ENCODE data around the gene MKRN1. TPM values are rescaled to one million over a fixed set of nuclear protein-coding genes. Genes with fewer than 3 reads are reported as not detected.
"Not testable (repeated sequence)": the region's sequence is repeated elsewhere in the genome, so short reads cannot be mapped to it uniquely, and the experiment has no call there.

MKRN1 gene, protein sequence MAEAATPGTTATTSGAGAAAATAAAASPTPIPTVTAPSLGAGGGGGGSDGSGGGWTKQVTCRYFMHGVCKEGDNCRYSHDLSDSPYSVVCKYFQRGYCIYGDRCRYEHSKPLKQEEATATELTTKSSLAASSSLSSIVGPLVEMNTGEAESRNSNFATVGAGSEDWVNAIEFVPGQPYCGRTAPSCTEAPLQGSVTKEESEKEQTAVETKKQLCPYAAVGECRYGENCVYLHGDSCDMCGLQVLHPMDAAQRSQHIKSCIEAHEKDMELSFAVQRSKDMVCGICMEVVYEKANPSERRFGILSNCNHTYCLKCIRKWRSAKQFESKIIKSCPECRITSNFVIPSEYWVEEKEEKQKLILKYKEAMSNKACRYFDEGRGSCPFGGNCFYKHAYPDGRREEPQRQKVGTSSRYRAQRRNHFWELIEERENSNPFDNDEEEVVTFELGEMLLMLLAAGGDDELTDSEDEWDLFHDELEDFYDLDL
- 123 and 138 TPM in 2 replicates for total RNA-seq (2014; rRNA removed; shearing (Covaris generic))
- 95.2 and 114 TPM in 2 replicates for polyA plus RNA-seq (2015; cell fraction: cytosol; rRNA removed)
- 107 and 111 TPM in 2 replicates for polyA plus RNA-seq (2015; cell fraction: nucleus; rRNA removed)

DNA sequence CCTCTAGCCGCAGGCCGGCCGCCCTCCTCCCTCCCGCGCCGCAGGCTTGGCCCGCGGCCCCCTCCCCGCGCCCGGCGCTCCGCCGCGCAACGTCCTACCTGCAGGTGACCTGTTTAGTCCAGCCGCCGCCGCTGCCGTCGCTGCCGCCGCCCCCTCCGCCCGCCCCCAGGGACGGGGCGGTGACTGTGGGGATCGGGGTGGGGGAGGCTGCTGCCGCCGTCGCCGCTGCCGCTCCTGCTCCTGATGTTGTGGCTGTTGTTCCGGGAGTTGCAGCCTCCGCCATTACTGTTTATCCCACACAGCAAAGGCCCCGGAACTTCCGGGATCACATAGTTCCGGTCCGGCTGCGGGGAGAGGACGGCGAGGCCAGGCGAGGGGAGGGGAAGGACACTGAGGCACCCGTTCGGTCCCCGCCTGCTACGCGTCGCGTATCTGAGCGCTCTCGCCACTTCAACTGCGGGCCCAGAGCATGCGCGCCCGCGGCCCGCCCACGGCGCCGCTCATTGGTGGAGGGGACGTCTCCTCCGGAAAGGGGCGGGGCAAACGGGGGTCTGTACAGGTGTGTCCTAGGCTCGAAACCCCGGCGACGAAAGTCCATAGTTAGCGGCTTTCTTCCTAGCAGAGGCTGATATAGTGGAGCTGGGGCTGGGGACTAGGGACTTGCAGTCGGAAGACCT lies at the start of gene MKRN1:
Gene MKRN1 (minus strand): TSS at position 444 of the 677 bp plus-strand sequence. CDS start 161 bp downstream, at position 283.
- peak; percentile 97 for DNase-seq (ENCODE audit: low read depth, low spot score)
- in situ Hi-C loops (cut with HindIII; ENCODE audit: low pct_unique_long_range_greater_than_20kb, low sequenced_read_pairs) = no loop called here

DNA sequence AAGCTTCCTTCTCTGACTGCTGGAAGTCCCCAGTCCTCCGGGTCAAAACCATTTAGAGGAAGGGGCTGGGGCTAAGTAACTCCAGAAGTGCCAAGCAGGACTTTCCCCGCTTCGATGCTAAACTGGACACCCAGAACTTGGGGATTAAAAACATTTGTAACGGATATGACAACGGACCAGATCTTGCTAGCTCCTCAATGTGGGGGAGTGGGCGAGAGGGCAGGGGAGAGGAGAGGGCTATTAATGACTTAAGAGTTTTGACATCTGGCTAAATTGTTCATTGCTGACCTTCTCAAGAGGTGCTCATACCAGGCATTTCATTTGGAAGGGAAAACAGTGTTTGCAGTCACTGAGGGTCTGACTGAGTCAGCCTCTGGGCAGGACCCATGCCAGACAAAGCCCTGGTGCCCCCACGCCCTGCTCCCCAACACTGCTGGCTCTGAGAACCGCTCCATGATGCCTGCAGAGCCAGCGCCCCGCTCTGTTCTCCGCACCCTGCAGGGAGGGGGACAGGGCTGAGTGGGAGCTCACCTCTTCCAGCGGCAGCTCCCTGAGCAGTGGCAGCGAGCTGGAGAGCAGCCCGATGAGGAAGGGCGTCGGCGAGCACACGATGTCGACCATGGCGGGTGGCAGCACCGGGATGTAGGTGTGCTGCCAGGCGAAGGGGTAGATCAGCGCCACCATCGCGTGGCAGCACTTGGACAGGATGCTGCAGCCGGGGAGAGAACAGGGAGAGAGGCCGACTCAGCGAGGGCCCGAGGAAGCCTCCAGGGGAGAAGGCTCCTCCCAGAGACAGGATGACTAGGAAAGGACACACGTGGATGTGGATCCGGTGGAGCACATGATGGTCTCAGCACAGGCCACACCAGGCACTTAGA lies 47.7 kb upstream of the MKRN1 start:
- DNase-seq (ENCODE audit: low read depth, low spot score) = peak; percentile 42
- in situ Hi-C loops (cut with HindIII; ENCODE audit: low pct_unique_long_range_greater_than_20kb, low sequenced_read_pairs) = no loop called here

DNA sequence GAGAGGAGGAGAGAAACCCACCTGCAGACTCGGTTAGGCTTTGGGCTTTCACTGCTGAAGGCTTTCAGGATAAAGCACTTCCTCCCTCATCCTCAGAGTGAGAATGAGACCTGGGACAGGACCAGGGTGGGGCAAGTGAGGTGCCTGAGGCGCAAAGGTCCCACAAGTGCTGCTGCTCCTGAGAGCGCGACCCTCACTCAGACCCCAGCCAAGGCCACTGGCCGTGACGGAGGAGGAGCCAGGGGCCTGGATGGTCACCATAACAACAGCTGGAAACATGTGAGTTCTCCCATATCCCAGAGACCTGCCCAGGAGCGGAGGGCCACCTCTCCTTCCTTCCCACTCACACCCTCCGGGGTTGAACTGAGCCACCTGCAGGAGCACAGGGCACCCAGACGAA lies 46.9 kb upstream of the MKRN1 start:
- in situ Hi-C loops (cut with HindIII; ENCODE audit: low pct_unique_long_range_greater_than_20kb, low sequenced_read_pairs) = no loop called here
- no peak for DNase-seq (ENCODE audit: low read depth, low spot score)

DNA sequence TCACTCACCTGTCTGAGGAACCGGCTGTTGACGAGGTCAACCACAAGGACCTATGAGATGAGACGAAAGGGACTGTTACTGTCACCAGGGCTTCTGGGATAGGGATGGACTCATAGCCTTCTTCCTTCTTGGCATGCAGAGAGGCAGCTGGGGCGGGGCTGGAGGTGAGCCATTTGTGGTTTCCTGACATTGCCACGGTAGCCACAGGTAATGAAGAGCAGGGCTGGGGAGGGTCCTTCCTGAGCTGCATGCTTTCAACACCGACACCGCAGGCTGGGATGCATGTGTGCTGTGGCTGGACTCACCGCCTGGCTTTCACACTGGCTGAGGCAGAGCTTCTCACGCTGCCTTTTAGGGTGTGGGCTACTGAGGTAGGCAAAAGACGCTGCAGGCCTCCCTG lies 46.4 kb upstream of the MKRN1 start:
- in situ Hi-C loops (cut with HindIII; ENCODE audit: low pct_unique_long_range_greater_than_20kb, low sequenced_read_pairs) = no loop called here
- no peak for DNase-seq (ENCODE audit: low read depth, low spot score)

DNA sequence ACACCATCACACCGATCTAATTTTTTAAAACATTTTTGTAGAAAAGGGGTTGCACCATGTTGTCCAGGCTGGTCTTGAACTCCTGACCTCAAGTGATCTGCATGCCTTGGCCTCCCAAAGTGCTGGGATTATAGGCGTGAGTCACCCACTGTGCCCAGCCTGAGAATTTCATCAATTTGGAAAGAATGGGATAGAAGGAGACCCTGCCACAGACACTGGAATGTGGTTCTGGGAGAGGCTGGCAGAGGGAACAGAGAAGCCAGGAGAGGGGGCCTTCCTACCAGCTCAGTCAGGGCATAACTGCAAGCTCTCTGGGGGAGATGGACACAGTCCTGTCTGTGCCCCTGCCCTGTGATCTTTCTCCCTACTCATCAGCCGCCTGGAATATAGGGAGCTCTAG lies 42.1 kb upstream of the MKRN1 start:
- no peak for DNase-seq (ENCODE audit: low read depth, low spot score)

DNA sequence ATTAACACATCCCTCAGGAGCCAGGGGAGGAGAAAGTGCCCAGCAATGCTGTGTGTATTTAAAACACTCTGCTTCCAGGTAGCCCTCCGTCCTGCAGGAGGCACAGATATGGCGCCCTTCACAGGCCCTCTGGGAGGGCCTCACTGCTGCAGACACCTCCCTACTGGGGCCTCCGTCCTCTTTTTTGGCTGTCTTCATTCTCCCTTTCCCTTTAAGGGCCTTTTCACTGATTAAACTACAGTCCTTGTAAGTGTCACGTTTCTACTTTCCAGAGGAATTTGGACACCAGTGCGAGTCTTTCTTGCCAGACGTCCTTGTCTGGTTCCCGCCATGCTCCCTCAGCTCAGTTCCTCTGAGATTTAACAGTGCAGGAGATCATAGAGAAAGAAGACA lies 39.7 kb upstream of the MKRN1 start:
- no peak for DNase-seq (ENCODE audit: low read depth, low spot score)
- in situ Hi-C loops (cut with HindIII; ENCODE audit: low pct_unique_long_range_greater_than_20kb, low sequenced_read_pairs) = no loop called here

More for the DNA sequence above, 42.1 kb upstream of the MKRN1 start:
- in situ Hi-C loops (cut with HindIII; ENCODE audit: low pct_unique_long_range_greater_than_20kb, low sequenced_read_pairs) = no loop called here

DNA sequence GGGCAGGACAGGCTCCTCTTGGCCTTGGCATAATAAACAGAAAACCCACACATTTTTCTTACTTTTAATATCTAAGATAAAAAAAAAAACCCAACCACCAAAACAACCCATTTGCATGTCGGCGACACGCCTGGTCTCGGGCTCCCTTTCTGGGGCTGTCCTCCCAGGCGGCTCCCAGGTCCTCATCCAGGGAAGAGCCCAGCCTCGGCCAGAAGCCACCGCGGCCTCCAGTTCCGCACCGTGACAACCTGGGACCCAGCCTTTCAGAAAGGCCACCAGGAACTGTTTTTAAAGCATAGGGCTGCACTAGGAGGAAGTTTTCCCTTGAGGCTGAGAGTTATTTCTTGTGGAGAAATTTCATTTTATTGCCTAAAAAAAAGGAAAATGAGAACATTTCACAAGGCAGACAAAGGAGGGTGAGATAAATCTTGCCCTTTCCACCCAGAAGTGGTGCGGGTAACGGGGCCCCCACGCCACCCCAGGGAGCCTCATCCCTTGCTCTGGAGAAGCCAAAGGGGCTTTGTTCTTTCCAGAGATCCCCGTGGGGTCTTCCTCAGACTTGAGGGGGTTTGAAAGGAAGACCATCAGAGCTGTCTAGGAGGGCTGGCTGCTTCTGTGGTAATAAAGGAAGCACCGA lies 39.2 kb upstream of the MKRN1 start:
- no peak for DNase-seq (ENCODE audit: low read depth, low spot score)

DNA sequence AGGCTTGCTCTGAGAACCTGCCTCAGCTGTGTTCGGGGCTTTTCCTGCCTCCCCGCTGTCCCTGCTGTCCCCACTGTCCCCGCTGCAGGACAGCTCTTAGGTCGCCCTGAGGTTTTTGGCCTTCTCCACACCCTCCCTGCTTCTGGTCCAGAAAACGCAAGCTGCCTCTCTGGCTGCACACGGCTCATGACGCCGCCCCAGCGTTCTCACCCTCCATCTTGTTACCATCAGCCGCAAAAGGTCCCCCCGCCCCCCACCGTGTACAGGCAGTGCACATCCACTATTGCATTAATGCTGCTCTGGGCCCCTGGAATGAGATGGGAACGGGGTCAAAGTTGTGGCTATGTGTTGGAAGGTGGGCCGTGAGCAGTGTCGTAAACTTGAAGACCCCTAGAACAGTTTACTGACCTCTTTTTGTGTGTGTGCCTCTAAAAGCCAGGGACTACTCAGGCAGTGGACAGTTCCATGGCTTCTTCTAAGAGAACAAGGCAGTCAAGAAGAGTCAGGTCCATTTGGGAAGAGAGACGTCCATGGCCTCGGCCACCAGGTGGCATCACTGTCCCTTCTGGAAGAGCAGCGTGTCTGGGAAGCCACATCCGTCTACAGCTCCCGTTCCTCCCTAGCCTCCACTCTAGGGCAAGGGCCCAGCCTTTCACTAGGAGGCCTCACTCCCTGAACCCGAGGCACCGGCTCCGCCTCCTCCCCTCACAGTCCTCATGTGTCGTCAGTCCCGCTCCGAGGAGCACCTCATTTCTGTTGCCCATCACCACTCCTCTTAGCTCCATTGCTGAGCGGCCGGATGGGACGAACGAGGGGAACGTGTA lies 38.5 kb upstream of the MKRN1 start:
- in situ Hi-C loops (cut with HindIII; ENCODE audit: low pct_unique_long_range_greater_than_20kb, low sequenced_read_pairs) = no loop called here
- DNase-seq (ENCODE audit: low read depth, low spot score) = peak; percentile 97

More for the DNA sequence above, 39.2 kb upstream of the MKRN1 start:
- in situ Hi-C loops (cut with HindIII; ENCODE audit: low pct_unique_long_range_greater_than_20kb, low sequenced_read_pairs) = no loop called here

DNA sequence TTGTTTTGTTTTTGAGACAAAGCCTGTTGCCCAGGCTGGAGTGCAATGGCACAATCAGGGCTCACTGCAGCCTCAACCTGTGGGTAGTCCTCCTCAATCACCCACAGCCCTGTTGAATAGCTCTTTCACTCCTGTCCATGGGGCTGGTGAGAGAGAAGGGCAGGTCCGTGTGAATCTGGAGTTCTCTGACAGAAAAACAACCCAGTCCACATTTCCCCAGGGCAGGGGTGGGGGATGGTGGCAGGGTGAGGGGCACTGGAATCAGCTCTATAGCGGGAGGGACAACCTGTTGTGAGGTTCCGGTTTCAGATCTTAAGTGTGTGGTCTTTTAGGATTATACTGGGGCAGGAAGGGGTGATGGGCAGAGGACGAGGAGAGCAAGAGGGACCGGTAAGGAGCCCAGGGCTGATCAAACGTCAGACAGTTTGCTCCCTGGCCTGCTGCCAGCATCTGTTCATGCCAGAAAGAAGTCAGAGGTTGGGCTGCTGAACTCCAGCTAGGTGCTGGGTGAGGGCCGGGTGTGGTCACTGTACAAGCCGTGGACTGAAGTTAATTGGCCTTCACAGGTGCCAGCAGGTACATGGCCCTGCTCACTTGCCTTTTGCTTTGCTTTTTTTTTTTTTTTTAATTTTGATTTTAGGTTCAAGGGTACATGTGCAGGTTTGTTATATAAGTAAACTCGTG lies 33.2 kb upstream of the MKRN1 start:
- DNase-seq (ENCODE audit: low read depth, low spot score) = peak; percentile 60
- in situ Hi-C loops (cut with HindIII; ENCODE audit: low pct_unique_long_range_greater_than_20kb, low sequenced_read_pairs) = no loop called here

DNA sequence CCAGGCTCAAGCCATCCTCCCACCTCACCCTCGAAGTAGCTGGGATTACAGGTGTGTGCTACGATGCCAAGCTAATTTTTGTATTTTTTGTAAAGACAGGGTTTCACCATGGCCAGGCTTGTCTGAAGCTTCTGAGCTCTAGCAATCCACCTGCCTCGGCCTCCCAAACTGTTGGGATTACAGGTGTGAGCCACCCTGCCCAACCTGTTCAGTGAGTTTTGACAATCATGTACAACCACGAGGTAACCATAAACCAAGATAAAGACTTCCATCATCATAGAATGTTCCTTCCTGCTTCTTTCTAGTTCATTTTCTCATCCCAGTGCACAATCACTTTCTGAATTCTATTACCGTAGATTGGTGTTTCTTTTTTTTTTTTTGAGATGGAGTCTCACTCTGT lies 30.5 kb upstream of the MKRN1 start:
- no peak for DNase-seq (ENCODE audit: low read depth, low spot score)
- in situ Hi-C loops (cut with HindIII; ENCODE audit: low pct_unique_long_range_greater_than_20kb, low sequenced_read_pairs) = no loop called here

DNA sequence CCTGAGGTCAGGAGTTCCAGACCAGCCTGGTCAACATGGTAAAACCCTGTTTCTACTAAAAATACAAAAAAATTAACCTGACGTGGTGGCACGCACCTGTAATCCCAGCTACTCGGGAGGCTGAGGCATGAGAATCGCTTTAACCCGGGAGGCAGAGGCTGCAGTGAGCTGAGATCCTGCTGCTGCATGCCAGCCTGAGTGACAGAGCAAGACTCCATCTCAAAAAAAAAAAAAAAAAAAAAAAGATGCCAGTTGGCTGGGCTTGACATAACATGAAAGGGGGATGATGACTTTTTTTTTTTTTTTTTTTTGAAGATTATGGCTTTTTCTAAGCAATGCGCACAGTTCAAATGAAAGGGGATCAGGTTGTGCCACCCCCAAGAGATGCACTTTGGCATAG lies 28.3 kb upstream of the MKRN1 start:
- in situ Hi-C loops (cut with HindIII; ENCODE audit: low pct_unique_long_range_greater_than_20kb, low sequenced_read_pairs) = not testable (repeated sequence)

DNA sequence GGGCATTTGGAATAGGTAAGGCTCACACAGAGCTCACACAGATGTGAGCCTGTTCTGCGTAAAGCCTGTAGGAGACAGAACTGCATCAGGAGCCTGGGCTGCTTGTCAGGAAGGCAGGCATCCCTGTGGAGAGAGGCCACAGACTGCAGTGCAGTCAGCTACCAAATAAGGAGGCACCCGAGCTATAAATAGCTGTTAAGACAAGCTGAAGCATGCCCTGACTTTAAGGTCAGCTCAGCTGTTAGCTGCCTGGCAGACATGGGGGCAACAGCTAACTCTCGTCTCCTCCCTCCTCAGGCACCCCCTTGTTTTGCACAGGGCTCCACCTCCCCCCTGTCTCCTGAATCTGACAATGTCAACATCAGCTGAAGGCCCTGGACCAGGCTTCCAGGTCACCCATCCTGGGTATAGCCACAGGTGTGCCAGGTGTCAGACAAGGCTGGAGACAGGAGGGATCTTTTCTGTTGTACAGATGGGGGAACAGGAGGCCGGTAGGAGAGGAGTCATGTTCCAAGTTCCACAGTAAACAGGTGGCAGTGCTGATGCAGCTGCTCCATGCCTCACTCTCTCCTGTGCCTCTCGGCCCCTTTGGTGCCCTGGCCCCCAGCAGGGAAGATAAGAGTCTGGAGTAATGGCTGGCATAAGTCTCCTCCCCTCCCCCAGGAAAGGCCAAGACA lies 27.6 kb upstream of the MKRN1 start:
- peak; percentile 28 for DNase-seq (ENCODE audit: low read depth, low spot score)
- in situ Hi-C loops (cut with HindIII; ENCODE audit: low pct_unique_long_range_greater_than_20kb, low sequenced_read_pairs) = no loop called here

More for the DNA sequence above, 28.3 kb upstream of the MKRN1 start:
- not testable (repeated sequence) for DNase-seq (ENCODE audit: low read depth, low spot score)

DNA sequence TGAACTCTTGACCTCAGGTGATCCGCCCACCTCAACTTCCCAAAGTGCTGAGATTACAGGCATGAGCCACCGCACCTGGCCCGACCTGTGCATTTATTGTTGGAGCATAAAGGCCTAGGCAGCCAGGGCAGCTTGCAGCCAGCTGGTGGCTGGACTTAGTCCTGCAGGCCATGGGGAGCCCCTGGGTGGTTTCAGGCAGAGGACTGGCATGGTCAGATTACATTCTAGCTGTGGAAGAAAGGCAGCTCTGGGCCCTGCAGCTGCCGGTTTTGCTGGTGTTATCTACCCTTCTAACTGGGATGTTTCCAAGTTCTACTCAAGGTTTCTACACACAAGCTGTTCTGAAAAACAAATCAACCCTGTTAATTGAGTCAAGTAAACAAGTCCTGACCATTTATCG lies 22.7 kb upstream of the MKRN1 start:
- no peak for DNase-seq (ENCODE audit: low read depth, low spot score)
- in situ Hi-C loops (cut with HindIII; ENCODE audit: low pct_unique_long_range_greater_than_20kb, low sequenced_read_pairs) = no loop called here

DNA sequence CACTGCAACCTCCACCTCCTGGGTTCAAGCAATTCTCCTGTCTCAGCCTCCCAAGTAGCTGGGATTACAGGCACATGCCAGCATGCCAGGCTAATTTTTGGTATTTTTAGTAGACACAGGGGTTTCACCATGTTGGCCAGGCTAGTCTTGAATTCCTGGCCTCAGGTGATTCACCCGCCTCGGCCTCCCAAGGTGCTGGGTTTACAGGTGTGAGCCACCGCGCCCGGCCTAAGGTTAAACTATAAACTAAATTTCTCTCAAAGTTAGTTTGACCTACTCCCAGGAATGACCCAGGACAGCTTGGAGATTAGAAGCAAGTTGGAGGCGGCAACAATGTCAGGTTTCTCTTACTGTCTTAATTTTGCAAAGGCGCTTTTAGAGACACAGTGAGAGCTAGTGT lies 18.5 kb upstream of the MKRN1 start:
- DNase-seq (ENCODE audit: low read depth, low spot score); in situ Hi-C loops (cut with HindIII; ENCODE audit: low pct_unique_long_range_greater_than_20kb, low sequenced_read_pairs): not testable (repeated sequence)

DNA sequence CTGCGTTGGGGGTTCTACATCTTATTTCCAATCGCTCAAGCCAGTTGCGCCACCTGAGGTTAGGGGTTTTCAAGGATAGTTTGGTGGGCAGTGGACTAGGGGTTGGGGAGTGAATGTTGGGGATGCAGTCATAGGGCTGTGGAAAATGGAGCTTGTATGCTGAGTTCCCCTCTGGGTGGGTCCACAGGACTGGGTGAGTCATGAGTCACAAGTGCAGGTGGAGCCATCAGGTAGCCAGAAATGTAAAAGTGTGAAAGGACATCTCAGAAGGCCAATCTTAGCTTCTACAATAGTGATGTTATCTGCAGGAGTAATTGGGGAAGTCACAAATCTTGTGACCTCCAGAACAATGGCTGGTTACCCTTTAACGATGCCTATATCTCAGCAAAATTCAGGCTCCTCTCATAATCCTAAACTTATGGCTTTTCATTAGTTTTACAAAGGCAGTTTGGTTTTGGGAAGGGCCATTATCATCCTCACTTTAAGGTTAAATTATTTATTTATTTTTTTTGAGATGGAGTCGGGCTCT lies 18.0 kb upstream of the MKRN1 start:
- in situ Hi-C loops (cut with HindIII; ENCODE audit: low pct_unique_long_range_greater_than_20kb, low sequenced_read_pairs) = no loop called here
- no peak for DNase-seq (ENCODE audit: low read depth, low spot score)

All from SK-MEL-5 (cell line).